Activated T-cell treated with anti-CD3 and anti-CD28 coated beads, Interleukin-2, amount 50 U/mL, for 1 hour (primary cell): Measurements from ENCODE around the gene AMOTL1.
"Not testable (repeated sequence)": the region's sequence is repeated elsewhere in the genome, so short reads cannot be mapped to it uniquely, and the experiment has no call there.

Source experiments
- DNase-seq: peaks from one replicate; pipeline ENCODE4 v3.0.0-alpha.2; 2020

AMOTL1 gene

DNA sequence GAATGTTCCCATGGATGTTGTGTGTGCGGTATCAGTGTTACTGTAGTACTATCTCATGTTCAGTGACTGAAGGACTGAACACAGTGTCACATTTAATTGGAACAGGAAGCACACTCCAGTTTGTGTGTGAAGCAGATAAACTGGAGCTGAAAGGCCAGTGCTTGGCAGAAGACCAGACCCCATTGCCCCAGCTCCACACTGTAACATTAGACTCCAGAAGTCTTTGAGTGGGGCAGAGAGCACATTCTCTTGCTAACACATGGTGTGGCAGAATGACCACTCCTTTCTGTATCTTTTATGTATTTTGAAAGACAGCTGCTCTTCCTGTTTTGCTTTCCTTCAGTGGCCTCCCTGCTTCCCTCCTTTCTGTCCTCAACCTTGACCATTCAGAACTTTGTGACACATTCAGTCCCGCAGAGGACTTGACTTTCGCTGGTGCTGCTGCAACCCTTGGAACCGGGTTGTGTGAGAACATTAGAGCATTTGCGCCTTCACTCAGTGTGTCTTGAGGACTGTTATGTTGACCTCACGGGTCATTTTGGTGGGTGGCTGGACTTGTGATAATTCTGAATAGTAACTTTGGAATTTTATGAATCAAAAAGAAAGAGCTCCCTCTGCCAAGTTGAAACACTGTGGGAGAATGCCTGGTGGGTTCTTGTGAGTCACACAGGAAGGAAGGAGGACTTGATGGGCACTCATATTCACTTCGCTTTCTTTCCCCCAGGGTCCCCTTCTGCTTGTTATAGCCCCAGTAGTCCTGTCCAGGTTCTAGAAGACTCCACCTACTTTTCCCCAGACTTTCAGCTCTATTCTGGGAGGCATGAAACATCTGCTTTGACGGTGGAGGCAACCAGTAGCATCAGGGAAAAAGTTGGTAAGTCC, 26.4 kb downstream of the AMOTL1 start:
- DNase-seq: no peak

GRCh38 chr11:94795476-94796189, 27.5 kb downstream of the AMOTL1 start:
- DNase-seq: no peak

- no peak for DNase-seq
These were observed 28.0 kb downstream of the AMOTL1 start for GRCh38 chr11:94796190-94796580.

DNA sequence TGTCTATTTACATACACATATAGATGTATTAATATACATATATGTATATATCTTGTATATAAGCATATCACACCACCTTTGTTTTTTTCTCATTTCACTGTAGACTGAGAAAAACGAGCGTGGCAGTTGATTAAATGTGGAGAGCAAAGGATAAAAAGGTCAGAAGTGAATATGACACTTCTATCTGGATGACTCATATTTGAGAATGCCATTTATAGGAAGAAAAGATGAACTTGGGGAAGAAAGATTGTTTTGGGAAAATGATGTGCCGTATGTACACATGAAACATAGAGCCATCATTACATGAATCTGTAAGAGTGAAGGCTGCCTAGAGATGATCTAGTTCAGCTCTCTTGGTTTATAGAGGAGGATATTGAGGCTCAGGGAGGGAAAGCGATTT, 28.7 kb downstream of the AMOTL1 start:
- DNase-seq: no peak

DNA sequence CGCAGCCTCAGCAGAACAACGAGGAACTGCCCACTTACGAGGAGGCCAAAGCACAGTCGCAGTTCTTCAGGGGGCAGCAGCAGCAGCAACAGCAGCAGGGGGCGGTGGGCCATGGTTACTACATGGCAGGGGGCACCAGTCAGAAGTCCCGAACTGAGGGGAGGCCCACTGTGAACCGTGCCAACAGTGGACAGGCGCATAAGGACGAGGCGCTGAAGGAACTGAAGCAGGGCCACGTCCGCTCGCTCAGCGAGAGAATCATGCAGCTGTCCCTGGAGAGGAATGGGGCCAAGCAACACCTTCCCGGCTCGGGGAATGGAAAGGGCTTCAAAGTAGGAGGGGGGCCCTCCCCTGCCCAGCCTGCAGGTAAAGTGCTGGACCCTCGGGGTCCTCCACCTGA, 31.6 kb downstream of the AMOTL1 start:
- DNase-seq: no peak

DNA sequence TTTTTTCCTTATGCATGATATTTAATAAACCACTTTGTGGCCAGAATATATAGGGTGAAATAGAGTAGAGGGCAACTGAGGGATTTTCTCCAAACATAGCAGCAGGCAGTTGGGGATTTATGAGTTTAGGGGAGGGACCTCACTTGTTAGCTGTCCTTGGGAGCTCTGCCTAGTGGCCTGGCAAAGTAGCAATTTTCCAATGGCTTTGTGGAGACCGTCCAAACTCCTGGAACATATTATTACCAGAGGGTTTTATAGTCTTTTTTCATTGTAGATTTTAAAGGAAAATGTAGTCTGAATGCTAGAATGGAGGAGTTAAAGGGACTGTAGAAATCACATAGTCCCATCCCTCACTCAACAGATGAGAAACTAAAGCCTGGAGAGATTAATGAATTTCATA, 32.3 kb downstream of the AMOTL1 start:
- DNase-seq: no peak

GRCh38 chr11:94801866-94802460, 33.8 kb downstream of the AMOTL1 start:
- no peak for DNase-seq

DNA sequence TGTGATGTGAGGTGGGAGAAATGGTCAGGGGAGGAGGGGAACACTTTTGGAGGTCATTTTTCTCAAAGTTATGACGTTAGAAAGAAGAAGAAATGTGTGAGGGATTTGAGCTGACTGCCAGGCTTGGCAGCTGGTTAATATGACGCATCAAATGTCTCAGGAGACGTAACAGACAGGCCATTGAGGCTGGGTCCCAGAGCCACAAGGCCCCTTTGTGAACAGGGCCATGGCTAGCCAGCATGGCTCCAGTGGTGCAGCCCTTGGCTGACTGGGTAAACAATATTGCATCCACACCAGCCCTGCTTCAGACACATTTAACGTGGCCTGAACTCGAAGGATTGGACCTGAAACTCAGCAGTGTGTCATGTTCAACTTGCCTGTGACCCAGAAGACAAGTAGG, 34.3 kb downstream of the AMOTL1 start:
- no peak for DNase-seq

GRCh38 chr11:94803491-94803890, 35.3 kb downstream of the AMOTL1 start:
- no peak for DNase-seq

GRCh38 chr11:94804874-94805273, 36.7 kb downstream of the AMOTL1 start:
- no peak for DNase-seq

- no peak for DNase-seq
These were observed 37.9 kb downstream of the AMOTL1 start for GRCh38 chr11:94806014-94806413.

DNA sequence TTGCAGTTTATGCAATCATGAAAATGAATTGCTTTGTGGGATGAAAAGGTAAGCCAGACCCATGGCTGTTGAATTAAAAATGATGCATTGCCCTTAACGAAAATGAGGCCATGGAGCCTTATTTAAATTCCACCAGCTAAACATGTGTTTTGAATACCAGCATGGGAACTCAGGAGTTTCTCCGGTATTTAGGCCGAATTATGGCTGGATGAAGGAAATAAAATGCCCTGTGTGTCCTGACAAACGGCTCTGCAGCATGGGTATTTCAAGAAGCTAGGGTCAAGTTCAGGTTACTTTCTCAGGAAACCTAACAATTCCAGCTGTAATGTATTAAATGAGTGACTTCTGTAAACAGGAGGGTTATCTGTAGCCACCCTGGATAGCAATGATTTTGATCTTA, 38.3 kb downstream of the AMOTL1 start:
- DNase-seq: no peak

- no peak for DNase-seq
These were observed 41.1 kb downstream of the AMOTL1 start for GRCh38 chr11:94809251-94809650.

- DNase-seq: not testable (repeated sequence)
These were observed 44.9 kb downstream of the AMOTL1 start for GRCh38 chr11:94812724-94813720.

- DNase-seq: no peak
These were observed 46.3 kb downstream of the AMOTL1 start for GRCh38 chr11:94814272-94814976.

- DNase-seq: no peak
These were observed 47.7 kb downstream of the AMOTL1 start for GRCh38 chr11:94815705-94816344.

DNA sequence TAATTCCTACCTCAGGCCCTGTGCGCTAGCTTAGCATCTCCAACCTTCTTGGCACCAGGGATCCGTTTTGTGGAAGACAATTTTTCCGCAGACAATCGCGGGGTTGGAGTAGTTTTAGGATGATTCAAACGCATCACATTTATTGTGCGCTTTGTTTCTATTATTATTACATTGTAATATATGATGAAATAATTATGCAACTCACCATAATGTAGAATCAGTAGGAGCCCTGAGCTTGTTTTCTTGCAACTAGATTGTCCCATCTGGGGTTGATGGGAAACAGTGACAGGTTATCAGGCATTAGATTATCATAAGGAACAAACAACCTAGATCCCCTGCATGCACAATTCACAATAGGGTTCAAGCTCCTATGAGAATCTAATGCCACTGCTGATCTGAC, 52.3 kb downstream of the AMOTL1 start:
- DNase-seq: no peak

GRCh38 chr11:94821439-94821838, 53.3 kb downstream of the AMOTL1 start:
- DNase-seq: no peak

- no peak for DNase-seq
These were observed 53.9 kb downstream of the AMOTL1 start for GRCh38 chr11:94822080-94822479.

DNA sequence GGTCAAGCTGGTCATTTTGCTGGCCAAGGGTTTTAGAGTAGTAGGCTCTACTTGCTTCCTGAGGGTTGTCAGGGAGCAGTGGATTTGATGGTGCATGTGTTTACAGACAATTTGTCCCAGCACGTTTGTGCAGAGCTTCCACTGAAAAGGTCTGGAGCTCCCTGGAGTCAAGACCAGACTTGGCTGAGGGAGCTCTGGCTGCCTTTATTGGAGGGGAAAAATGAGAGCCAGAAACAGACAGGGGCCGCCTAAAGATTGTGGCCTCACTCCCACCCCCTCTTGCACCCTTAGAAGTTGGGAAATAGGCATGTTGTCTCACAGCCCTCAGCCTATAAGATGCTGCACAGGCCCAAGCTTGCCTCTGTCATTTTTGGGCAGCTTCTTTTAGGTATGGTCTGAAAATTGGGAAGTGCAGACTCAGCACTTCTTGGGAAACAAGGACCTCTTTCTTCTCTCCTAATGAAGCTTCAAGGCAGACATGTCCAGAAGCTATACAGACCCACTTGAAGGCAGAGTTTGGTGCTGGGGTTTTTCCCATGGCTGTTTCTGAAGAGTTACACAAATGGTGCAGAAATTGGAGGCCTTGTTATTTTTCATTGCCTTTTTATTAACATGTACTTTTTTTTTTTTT, 55.1 kb downstream of the AMOTL1 start:
- no peak for DNase-seq

- no peak for DNase-seq
These were observed 56.9 kb downstream of the AMOTL1 start for GRCh38 chr11:94825031-94825430.
